ENCODE measurements around the gene LYSMD1. TPM values are rescaled to one million over a fixed set of nuclear protein-coding genes. Genes with fewer than 3 reads are reported as not detected.

Gene LYSMD1
- total and polyA plus RNA-seq, 2 experiments from 2014 or later = 1.0 to 16.2 TPM

- Histone ChIP-seq H3K4me1 (ENCODE audit: insufficient read depth) (peaks cover 20% of the 10 kb centered on the region), H3K27me3 (peaks cover 3% of the 10 kb centered on the region), H3K4me3 (peak overlapping the region; percentile 58), H3K36me3 (replicated peaks; ENCODE audit: insufficient read depth, low read depth) (no peaks in the 10 kb centered on the region), H3K27ac (no peak overlapping the region), H3K4me2 (peak overlapping the region; percentile 91), H3K9me2 (replicated peaks; ENCODE audit: insufficient read depth) (no peaks in the 10 kb centered on the region), H4K20me1 (ENCODE audit: insufficient read depth, poor library complexity, severe bottlenecking) (no peaks in the 10 kb centered on the region), H3K79me2 (peaks cover 7% of the 10 kb centered on the region), H2AFZ (peak overlapping the region; percentile 45), H3K9me3 (ENCODE audit: low read depth) (no peaks in the 10 kb centered on the region)
- DNase-seq (ENCODE audit: low spot score) = peak; percentile 44
- 13% methylated on average over 40 of the region's 43 CpGs for WGBS (ENCODE audit: low lambda C conversion rate, missing lambda C conversion rate)
- no peak for TF ChIP-seq EZH2phosphoT487 (IDR thresholded peaks at IDR 0.05; ENCODE audit: low read depth, severe bottlenecking, unreplicated experiment)
- no peak for TF ChIP-seq EZH2 (IDR thresholded peaks at IDR 0.05; ENCODE audit: borderline replicate concordance)
- no peak for TF ChIP-seq CTCF (IDR thresholded peaks at IDR 0.05; ENCODE audit: poor library complexity)
Measured at GRCh38 chr1:151145304-151146071, 20.2 kb downstream of the LYSMD1 start.

GRCh38 chr1:151144474-151145303, 21.0 kb downstream of the LYSMD1 start:
- TF ChIP-seq EZH2 (IDR thresholded peaks at IDR 0.05; ENCODE audit: borderline replicate concordance) = no peak
- TF ChIP-seq EZH2phosphoT487 (IDR thresholded peaks at IDR 0.05; ENCODE audit: low read depth, severe bottlenecking, unreplicated experiment) = no peak
- TF ChIP-seq CTCF (IDR thresholded peaks at IDR 0.05; ENCODE audit: poor library complexity) = no peak
- H3K79me2 ChIP-seq = peaks cover 7% of the 10 kb centered on the region
- H3K36me3 ChIP-seq (replicated peaks; ENCODE audit: insufficient read depth, low read depth) = no peaks in the 10 kb centered on the region
- no peak overlapping the region for H3K4me3 ChIP-seq
- peaks cover 3% of the 10 kb centered on the region for H3K27me3 ChIP-seq
- no peaks in the 10 kb centered on the region for H4K20me1 ChIP-seq (ENCODE audit: insufficient read depth, poor library complexity, severe bottlenecking)
- WGBS (ENCODE audit: low lambda C conversion rate, missing lambda C conversion rate) = 54% methylated on average over 7 of the region's 7 CpGs
- peak overlapping the region; percentile 91 for H3K4me2 ChIP-seq
- H3K27ac ChIP-seq = no peak overlapping the region
- no peaks in the 10 kb centered on the region for H3K9me2 ChIP-seq (replicated peaks; ENCODE audit: insufficient read depth)
- H3K9me3 ChIP-seq (ENCODE audit: low read depth) = no peaks in the 10 kb centered on the region
- H3K4me1 ChIP-seq (ENCODE audit: insufficient read depth) = peaks cover 20% of the 10 kb centered on the region
- peak overlapping the region; percentile 45 for H2AFZ ChIP-seq
- DNase-seq (ENCODE audit: low spot score) = no peak

- DNase-seq (ENCODE audit: low spot score) = no peak
- H3K4me1 ChIP-seq (ENCODE audit: insufficient read depth) = peaks cover 20% of the 10 kb centered on the region
- peak overlapping the region; percentile 91 for H3K4me2 ChIP-seq
- WGBS (ENCODE audit: low lambda C conversion rate, missing lambda C conversion rate) = 36% methylated on average over 4 of the region's 5 CpGs
- H3K9me3 ChIP-seq (ENCODE audit: low read depth) = no peaks in the 10 kb centered on the region
- no peak for TF ChIP-seq CTCF (IDR thresholded peaks at IDR 0.05; ENCODE audit: poor library complexity)
- TF ChIP-seq EZH2phosphoT487 (IDR thresholded peaks at IDR 0.05; ENCODE audit: low read depth, severe bottlenecking, unreplicated experiment) = no peak
- no peak for TF ChIP-seq EZH2 (IDR thresholded peaks at IDR 0.05; ENCODE audit: borderline replicate concordance)
- no peak overlapping the region for H3K27ac ChIP-seq
- no peaks in the 10 kb centered on the region for H3K36me3 ChIP-seq (replicated peaks; ENCODE audit: insufficient read depth, low read depth)
- no peak overlapping the region for H2AFZ ChIP-seq
- no peak overlapping the region for H3K4me3 ChIP-seq
- H3K79me2 ChIP-seq = peaks cover 7% of the 10 kb centered on the region
- no peaks in the 10 kb centered on the region for H3K9me2 ChIP-seq (replicated peaks; ENCODE audit: insufficient read depth)
- peaks cover 3% of the 10 kb centered on the region for H3K27me3 ChIP-seq
- no peaks in the 10 kb centered on the region for H4K20me1 ChIP-seq (ENCODE audit: insufficient read depth, poor library complexity, severe bottlenecking)
Measured at GRCh38 chr1:151143986-151144385, 21.7 kb downstream of the LYSMD1 start.

Measured in hepatocyte (in vitro differentiated cells).